Cardiac muscle cell (in vitro differentiated cells and primary cell): Measurements from ENCODE around the gene GALC. TPM values are rescaled to one million over a fixed set of nuclear protein-coding genes. Genes with fewer than 3 reads are reported as not detected.

ENCODE experiments used
- DNase-seq, 2 donors: peaks; one replicate each; pipeline versions ENCODE4 v3.0.0 to v3.0.0-alpha.2; 2010 to 2017; ENCODE audit warnings: low read depth in 1 of 2, low spot score in 1 of 2
- H3K27ac ChIP-seq: fragments of 200-600 bp; sonication (generic); 2 replicates; pipeline ENCODE4 v1.5.1; 2016
- H3K27me3 ChIP-seq: fragments of 200-600 bp; sonication (generic); 2 replicates; pipeline ENCODE4 v1.6.0; 2016; ENCODE audit warnings: control low read depth
- H3K36me3 ChIP-seq: fragments of 200-600 bp; sonication (generic); 2 replicates; pipeline ENCODE4 v1.5.1; 2016; ENCODE audit warnings: control low read depth
- H3K4me1 ChIP-seq: fragments of 200-600 bp; sonication (generic); 2 replicates; pipeline ENCODE4 v1.8.1; 2017; ENCODE audit warnings: low read depth, mild to moderate bottlenecking, mixed run types
- H3K4me3 ChIP-seq: fragments of 200-600 bp; sonication (generic); 2 replicates; pipeline ENCODE4 v1.5.1; 2016; ENCODE audit warnings: mild to moderate bottlenecking
- H3K9me3 ChIP-seq: fragments of 200-600 bp; sonication (generic); 2 replicates; pipeline ENCODE4 v1.5.1; 2017; ENCODE audit warnings: low read depth, mild to moderate bottlenecking, control low read depth
- polyA plus RNA-seq: library from polyadenylated mRNA; unstranded; fragments of >200 nt; fragmentation: Nextera tagmentation; extraction: Ambion mirVana; gene quantifications from 2 replicates; pipeline ENCODE4 v1.2.1, GENCODE V29; 2016
- total RNA-seq: library from RNA; depleted of rRNA; stranded (reverse); fragments of >200 nt; gene quantifications from 2 replicates; pipeline ENCODE4 v1.2.3, GENCODE V29; 2016
- TF ChIP-seq, protein P1 (sequence below): IDR thresholded peaks from 2 replicates; pipeline ENCODE4 v1.5.1; 2012; ENCODE audit warnings: low read depth, mild to moderate bottlenecking, low read length

Gene GALC
- total RNA-seq, result 41.9 and 69.5 TPM in 2 replicates
- polyA plus RNA-seq, result 31.3 and 34.6 TPM in 2 replicates

GRCh38 chr14:87992718-87993628 is at the start of gene GALC:
TSS of gene GALC (minus strand) at chr14:87993182. CDS start at chr14:87993164, 18 bp downstream.
- Histone ChIP-seq H3K9me3 (no peaks in the 10 kb centered on the region), H3K27ac (peak within 1 kb of the TSS; percentile 93), H3K27me3 (no peaks in the 10 kb centered on the region), H3K36me3 (no peaks in the 10 kb centered on the region), H3K4me1 (peaks cover 38% of the 10 kb centered on the region), H3K4me3 (peak within 1 kb of the TSS; percentile 50)
- peak; percentile 95 to 97 for DNase-seq
- TF ChIP-seq, protein P1, sequence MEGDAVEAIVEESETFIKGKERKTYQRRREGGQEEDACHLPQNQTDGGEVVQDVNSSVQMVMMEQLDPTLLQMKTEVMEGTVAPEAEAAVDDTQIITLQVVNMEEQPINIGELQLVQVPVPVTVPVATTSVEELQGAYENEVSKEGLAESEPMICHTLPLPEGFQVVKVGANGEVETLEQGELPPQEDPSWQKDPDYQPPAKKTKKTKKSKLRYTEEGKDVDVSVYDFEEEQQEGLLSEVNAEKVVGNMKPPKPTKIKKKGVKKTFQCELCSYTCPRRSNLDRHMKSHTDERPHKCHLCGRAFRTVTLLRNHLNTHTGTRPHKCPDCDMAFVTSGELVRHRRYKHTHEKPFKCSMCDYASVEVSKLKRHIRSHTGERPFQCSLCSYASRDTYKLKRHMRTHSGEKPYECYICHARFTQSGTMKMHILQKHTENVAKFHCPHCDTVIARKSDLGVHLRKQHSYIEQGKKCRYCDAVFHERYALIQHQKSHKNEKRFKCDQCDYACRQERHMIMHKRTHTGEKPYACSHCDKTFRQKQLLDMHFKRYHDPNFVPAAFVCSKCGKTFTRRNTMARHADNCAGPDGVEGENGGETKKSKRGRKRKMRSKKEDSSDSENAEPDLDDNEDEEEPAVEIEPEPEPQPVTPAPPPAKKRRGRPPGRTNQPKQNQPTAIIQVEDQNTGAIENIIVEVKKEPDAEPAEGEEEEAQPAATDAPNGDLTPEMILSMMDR, result no peak

GRCh38 chr14:88040146-88040545 is 47.2 kb upstream of the GALC start:
- Histone ChIP-seq H3K27ac (no peak overlapping the region), H3K4me1 (no peaks in the 10 kb centered on the region)
- no peak for DNase-seq

GRCh38 chr14:88039197-88039596 is 46.2 kb upstream of the GALC start:
- TF ChIP-seq, protein P1, result no peak
- Histone ChIP-seq H3K27me3 (peaks cover 11% of the 10 kb centered on the region), H3K27ac (no peak overlapping the region), H3K4me3 (no peak overlapping the region), H3K9me3 (no peaks in the 10 kb centered on the region), H3K36me3 (no peaks in the 10 kb centered on the region), H3K4me1 (no peaks in the 10 kb centered on the region)
- DNase-seq, result no peak

More at GRCh38 chr14:88040146-88040545, 47.2 kb upstream of the GALC start:
- Histone ChIP-seq H3K36me3 (no peaks in the 10 kb centered on the region), H3K9me3 (no peaks in the 10 kb centered on the region), H3K4me3 (no peak overlapping the region), H3K27me3 (peaks cover 7% of the 10 kb centered on the region)
- TF ChIP-seq, protein P1, result no peak

DNA sequence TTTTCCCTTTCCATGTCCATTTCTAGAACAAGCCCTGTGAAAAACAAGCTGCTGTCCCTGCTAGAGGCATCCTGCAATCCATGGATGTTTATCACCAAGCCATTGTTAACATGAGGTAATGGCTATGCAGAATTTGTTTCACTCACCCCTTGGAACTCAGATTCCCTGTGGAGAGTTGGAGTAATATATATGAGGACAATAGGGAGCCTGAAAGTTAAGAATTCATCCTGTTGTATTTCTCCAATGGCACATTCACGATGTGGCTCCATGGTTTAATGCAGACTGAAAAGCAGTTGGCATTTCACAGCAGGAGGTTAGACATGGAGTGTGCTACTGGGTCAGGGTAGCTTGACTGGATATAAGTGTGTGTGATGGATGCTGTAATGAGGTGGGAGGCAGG is 44.3 kb upstream of the GALC start:
- H3K4me3 ChIP-seq, result no peak overlapping the region
- H3K36me3 ChIP-seq, result no peaks in the 10 kb centered on the region
- no peaks in the 10 kb centered on the region for H3K9me3 ChIP-seq
- H3K4me1 ChIP-seq, result no peaks in the 10 kb centered on the region
- no peak overlapping the region for H3K27ac ChIP-seq
- TF ChIP-seq, protein P1, result no peak
- H3K27me3 ChIP-seq, result peaks cover 11% of the 10 kb centered on the region
- DNase-seq, result no peak

DNA sequence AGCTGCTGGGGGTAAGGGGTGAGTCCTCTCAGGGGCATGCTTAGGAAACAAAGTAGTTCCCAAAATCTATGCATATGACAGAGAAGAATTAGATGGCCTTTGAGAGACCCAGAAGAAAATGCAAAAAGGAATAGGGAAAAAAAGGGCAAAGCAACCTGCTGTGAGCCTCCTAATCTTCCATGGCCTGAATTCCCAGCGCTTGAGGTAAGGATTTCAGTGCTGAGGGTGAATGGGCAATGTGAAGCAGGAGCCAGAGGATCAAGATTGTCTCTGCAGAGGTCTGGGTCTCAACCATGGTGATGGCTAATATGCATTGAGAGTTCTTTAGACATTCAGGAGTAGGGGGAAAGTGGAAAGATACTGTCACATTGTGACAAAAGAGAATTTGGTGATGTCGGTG is 43.4 kb upstream of the GALC start:
- Histone ChIP-seq H3K9me3 (no peaks in the 10 kb centered on the region), H3K27me3 (peaks cover 11% of the 10 kb centered on the region), H3K27ac (no peak overlapping the region), H3K36me3 (no peaks in the 10 kb centered on the region), H3K4me1 (no peaks in the 10 kb centered on the region), H3K4me3 (no peak overlapping the region)
- TF ChIP-seq, protein P1, result no peak
- no peak for DNase-seq
